ENCODE measurements around the gene SPAG5.

Gene SPAG5

GRCh38 chr17:28570716-28571360 lies 28.0 kb downstream of the SPAG5 start:
- DNase-seq: peak; percentile 75

GRCh38 chr17:28569446-28569845 lies 29.4 kb downstream of the SPAG5 start:
- DNase-seq: no peak

GRCh38 chr17:28567604-28568003 lies 31.2 kb downstream of the SPAG5 start:
- DNase-seq: peak; percentile 53

- DNase-seq: no peak
Observed at GRCh38 chr17:28563475-28563874, 35.4 kb downstream of the SPAG5 start.

GRCh38 chr17:28555022-28555421 lies 43.8 kb downstream of the SPAG5 start:
- DNase-seq: no peak

GRCh38 chr17:28554565-28554964 lies 44.3 kb downstream of the SPAG5 start:
- peak; percentile 43 for DNase-seq

GRCh38 chr17:28553000-28553505 lies 45.8 kb downstream of the SPAG5 start:
- no peak for DNase-seq

GRCh38 chr17:28552176-28552999 lies 46.4 kb downstream of the SPAG5 start, which contains the start of gene UNC119:
Gene UNC119 (minus strand): TSS chr17:28552624. CDS start chr17:28552557, 67 bp downstream.
- DNase-seq: peak; percentile 89

GRCh38 chr17:28551421-28552175 lies 47.2 kb downstream of the SPAG5 start:
- no peak for DNase-seq

GRCh38 chr17:28550858-28551257 lies 48.0 kb downstream of the SPAG5 start:
- no peak for DNase-seq

- DNase-seq: no peak
Observed at GRCh38 chr17:28549236-28550132, 49.3 kb downstream of the SPAG5 start.

GRCh38 chr17:28548417-28549130 lies 50.3 kb downstream of the SPAG5 start:
- no peak for DNase-seq

GRCh38 chr17:28547623-28548416 lies 51.0 kb downstream of the SPAG5 start:
- DNase-seq: peak; percentile 93

- no peak for DNase-seq
Observed at GRCh38 chr17:28547096-28547622, 51.7 kb downstream of the SPAG5 start.

- no peak for DNase-seq
Observed at GRCh38 chr17:28545787-28546415, 52.9 kb downstream of the SPAG5 start.

- no peak for DNase-seq
Observed at GRCh38 chr17:28545141-28545503, 53.7 kb downstream of the SPAG5 start.

GRCh38 chr17:28544402-28545140 lies 54.3 kb downstream of the SPAG5 start:
- no peak for DNase-seq

- no peak for DNase-seq
Observed at GRCh38 chr17:28541439-28541838, 57.4 kb downstream of the SPAG5 start.

- DNase-seq: no peak
Observed at GRCh38 chr17:28540231-28540630, 58.6 kb downstream of the SPAG5 start.

All from hematopoietic multipotent progenitor cell treated with erythropoietin and hydrocortisone succinate and interleukin-3 and kit ligand, for 6 days (in vitro differentiated cells).